ENCODE data around the gene GLIS1.

DNA sequence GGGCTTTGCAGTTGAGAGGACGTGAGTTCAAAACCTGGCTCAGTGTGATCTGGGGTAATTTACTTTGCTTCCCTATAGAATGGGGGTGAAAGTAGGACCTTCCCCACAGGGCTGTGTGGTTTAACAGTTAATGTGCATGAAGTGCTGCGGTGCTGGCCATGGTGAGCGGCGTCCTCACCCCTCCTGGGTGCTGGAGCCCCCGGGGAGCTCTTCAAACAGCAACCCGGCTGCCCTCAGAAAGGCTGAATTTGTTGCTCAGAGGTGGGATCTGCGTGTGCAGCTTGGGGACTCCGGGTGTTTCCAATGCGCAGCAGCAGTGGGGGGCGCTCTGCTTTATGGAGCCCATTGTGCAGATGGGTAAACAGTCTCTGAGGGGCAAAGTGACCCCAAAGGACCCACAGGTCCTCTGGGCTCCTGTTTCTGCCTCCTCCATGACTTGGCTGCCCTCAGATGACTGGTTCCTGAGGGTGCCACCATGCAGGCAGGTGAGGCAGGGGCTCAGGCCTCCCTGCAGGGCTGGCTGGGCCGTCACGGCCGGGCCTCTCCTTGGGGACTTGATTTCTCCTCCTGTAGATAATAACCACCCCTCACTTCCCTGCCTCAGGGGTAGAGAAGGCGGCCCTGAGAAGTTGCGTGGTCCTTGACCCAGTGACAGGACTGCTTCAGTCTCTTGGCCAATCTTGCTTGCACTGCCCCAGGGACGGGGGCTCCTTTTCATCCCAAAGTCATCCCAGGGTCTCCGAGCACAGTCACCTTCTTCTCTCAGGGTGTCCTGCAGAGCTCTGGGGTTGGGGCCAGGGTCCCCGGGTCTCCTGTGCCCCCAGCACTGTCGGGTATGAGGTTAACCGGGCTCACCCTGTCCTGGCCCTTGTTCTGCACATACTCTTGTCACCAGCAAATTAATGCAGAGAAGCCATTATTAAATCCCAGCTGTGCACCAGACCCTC lies 239.4 kb downstream of the GLIS1 start:
- TF ChIP-seq, protein P1, sequence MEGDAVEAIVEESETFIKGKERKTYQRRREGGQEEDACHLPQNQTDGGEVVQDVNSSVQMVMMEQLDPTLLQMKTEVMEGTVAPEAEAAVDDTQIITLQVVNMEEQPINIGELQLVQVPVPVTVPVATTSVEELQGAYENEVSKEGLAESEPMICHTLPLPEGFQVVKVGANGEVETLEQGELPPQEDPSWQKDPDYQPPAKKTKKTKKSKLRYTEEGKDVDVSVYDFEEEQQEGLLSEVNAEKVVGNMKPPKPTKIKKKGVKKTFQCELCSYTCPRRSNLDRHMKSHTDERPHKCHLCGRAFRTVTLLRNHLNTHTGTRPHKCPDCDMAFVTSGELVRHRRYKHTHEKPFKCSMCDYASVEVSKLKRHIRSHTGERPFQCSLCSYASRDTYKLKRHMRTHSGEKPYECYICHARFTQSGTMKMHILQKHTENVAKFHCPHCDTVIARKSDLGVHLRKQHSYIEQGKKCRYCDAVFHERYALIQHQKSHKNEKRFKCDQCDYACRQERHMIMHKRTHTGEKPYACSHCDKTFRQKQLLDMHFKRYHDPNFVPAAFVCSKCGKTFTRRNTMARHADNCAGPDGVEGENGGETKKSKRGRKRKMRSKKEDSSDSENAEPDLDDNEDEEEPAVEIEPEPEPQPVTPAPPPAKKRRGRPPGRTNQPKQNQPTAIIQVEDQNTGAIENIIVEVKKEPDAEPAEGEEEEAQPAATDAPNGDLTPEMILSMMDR (IDR thresholded peaks at IDR 0.05; ENCODE audit: insufficient read depth, low read length, poor library complexity, severe bottlenecking) = no peak
- no peak for TF ChIP-seq EZH2phosphoT487 (conservative IDR thresholded peaks at IDR 0.05; ENCODE audit: low read length)
